ENCODE results near the gene RASL10B. TPM values are rescaled to one million over a fixed set of nuclear protein-coding genes. Genes with fewer than 3 reads are reported as not detected.
"Not testable (repeated sequence)": the region's sequence is repeated elsewhere in the genome, so short reads cannot be mapped to it uniquely, and the experiment has no call there.

Gene RASL10B
- polyA plus RNA-seq, 3 donors: 11.0 to 18.4 (median 11.7) TPM

DNA sequence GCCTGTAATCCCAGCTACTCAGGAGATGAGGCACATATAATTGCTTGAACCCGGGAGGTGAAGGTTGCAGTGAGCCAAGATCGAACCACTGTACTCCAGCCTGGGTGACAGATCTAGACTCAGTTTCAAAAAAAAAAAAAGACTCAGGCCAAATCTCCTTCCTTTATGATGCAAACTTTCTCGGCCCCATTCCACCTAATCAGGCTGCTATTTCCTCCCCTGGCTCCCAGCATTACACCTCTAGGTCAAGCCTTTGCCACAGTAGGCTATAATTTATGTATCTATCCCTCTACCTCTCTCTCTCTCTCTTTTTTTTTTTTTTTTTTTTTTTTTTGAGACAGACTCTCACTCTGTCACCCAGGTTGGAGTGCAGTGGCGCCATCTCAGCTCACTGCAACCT is 20.1 kb downstream of the RASL10B start:
- DNase-seq (ENCODE audit: extremely low read depth in 1 of 11, low read depth in 9 of 11, low spot score in 4 of 11): not testable (repeated sequence)

DNA sequence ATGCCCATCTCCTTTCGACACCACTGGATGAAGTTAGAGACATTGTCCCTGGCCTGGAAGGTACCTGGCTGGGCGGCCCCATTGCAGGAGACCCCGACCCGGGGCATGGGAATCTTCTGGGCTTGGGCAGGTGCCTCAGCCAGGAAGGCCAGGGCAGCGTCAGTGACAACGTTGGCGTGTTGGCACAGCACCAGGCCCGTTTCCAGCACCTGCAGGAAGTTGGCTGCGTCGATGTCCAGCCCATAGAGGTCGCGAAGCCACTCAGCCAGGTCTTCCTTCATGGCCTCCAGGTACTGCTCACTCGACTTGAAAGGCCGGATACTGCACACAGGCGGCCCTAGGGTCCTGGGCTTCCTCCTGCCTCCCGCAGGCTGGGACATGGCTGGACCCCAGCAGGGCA is 21.0 kb downstream of the RASL10B start:
- DNase-seq (ENCODE audit: extremely low read depth in 1 of 11, low read depth in 9 of 11, low spot score in 4 of 11): no peak

- no peak for DNase-seq (ENCODE audit: extremely low read depth in 1 of 11, low read depth in 9 of 11, low spot score in 4 of 11)
These were observed 21.7 kb downstream of the RASL10B start, which contains the start of gene GAS2L2 for GRCh38 chr17:35752945-35753764. GAS2L2 (minus strand) TSS chr17:35753239; CDS start chr17:35752850, 389 bp downstream.

GRCh38 chr17:35757243-35757642 is 25.8 kb downstream of the RASL10B start:
- no peak for DNase-seq (ENCODE audit: extremely low read depth in 1 of 11, low read depth in 9 of 11, low spot score in 4 of 11)

DNA sequence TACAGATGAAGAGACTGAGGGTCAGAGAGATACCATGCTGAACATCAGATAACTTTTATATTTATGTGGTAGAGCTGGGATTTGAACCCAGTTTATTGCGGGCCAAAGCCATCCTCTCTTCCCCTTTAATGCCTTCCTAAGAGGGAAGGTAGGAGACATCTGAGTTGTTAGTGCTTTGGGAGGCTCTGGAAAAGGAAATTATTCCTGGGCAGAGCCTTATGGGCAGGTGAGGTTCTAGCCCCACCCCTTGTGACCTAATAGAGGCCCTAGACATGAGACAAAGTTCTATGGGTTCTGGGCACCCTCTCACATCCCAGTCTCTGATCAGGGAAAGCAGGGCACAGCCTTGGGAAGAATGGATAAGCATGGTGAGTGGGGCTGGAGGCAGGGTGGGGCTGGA is 29.1 kb downstream of the RASL10B start, which contains the start of gene C17orf50:
Gene C17orf50 (plus strand): TSS at position 301 of the 400 bp plus-strand sequence. CDS start 55 bp downstream, at position 356.
- no peak for DNase-seq (ENCODE audit: extremely low read depth in 1 of 11, low read depth in 9 of 11, low spot score in 4 of 11)

GRCh38 chr17:35761601-35762000 is 30.2 kb downstream of the RASL10B start:
- no peak for DNase-seq (ENCODE audit: extremely low read depth in 1 of 11, low read depth in 9 of 11, low spot score in 4 of 11)

GRCh38 chr17:35763767-35764122 is 32.3 kb downstream of the RASL10B start:
- no peak for DNase-seq (ENCODE audit: extremely low read depth in 1 of 11, low read depth in 9 of 11, low spot score in 4 of 11)

DNA sequence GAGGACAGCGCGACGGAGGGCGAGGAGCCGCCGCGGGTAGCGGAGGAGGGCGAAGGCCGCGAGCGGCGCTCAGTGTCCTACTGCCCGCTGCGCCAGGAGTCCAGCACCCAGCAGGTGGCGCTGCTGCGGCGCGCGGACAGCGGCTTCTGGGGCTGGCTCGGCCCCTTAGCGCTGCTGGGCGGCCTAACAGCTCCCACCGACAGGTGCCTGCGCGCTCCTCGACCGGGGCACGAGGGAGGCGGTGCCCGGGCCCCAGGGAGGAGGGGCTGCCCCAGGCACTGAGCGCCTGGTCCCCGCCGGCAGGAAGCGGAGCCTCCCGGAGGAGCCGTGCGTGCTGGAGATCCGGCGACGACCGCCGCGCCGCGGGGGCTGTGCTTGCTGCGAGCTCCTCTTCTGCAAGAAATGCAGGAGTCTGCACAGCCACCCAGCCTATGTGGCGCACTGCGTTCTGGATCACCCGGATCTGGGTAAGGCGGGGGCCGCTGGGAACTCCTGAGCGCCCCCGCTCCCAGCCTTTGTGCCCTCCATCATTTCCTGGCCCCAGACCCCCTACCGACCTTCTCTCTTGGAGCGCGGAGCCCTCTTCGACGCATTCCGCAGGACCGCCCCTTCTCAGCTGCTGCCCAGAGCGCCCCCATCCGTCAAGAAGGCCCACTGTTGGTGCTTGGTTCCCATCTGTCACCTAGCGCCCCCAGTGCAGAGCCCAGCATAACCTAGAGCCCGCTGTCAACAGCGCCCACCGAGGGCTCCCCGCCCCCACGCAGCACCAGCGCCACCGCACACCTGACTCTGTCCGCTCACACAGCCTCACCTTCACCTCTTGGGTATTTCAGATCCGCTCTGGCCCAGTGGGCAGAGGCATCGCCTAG is 32.9 kb downstream of the RASL10B start:
- DNase-seq (ENCODE audit: extremely low read depth in 1 of 11, low read depth in 9 of 11, low spot score in 4 of 11): peak; percentile 80 to 90 (median 87)

DNA sequence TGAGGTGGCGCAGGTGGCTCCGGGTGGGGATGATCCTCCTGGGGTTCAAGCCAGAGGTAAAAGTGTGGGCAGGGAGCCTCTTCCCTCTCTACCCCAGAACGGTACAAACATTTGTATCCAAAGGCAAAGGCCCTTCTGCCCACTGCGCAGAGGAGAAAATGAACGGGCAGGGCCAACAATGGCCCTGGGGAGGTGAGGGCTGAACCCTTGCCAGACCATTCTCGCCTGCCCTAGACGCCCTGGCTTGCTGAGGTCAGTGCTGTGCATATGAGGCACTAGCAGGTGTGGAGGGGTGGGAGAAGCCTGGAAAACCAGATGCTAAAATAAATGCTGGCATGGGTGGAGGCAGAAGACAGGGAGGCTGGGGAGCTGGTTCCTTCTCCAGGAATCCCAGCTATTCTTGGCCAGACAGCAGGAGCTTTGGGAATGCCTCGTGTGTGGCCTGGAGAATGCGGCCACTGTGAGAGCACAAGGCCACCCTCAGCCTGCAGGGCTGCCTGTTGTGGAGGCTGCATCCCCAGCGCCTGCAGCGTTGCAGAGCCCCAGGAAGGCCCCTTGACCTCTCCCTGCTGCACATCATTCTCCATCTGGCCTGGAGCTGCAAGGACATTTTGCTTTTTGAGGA is 33.8 kb downstream of the RASL10B start:
- no peak for DNase-seq (ENCODE audit: extremely low read depth in 1 of 11, low read depth in 9 of 11, low spot score in 4 of 11)

DNA sequence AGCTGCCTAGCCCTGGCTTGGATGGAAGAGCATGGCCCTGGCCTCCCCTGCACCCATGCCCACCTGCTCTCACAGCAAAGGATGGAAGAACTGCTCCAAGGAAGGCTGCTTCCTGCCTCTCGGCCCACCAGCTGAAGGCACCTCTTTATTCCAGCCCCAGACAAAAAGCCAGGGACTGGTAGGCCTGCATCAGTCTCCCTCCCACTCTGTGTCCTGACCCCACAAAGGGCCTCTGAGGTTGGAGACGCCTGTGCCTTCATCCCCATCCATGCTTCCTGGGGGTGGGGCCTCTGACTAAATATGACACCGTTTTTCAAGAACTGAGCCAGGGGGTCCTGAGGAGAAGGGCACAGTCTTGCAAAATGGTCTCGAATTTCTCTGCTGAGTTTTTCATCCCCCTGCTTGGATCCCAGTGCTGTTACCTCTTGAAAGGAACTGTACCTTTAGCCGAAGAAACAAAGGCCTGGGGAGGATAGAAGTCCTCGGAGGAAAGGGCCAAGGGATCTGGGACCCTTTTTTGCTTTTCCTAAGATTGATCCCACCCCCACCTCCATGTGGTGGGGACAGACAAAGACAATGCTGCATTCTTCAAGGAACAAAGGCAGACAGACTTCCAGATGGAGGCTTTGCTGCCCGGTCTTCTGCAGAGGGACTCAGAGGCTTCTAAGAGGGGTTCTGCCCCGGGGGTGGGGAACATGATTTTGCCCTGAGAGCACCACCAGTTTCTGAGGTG is 34.5 kb downstream of the RASL10B start:
- DNase-seq (ENCODE audit: extremely low read depth in 1 of 11, low read depth in 9 of 11, low spot score in 4 of 11): no peak

- no peak for DNase-seq (ENCODE audit: extremely low read depth in 1 of 11, low read depth in 9 of 11, low spot score in 4 of 11)
These were observed 35.0 kb downstream of the RASL10B start for GRCh38 chr17:35766489-35766877.

GRCh38 chr17:35766903-35767510 is 35.6 kb downstream of the RASL10B start:
- no peak for DNase-seq (ENCODE audit: extremely low read depth in 1 of 11, low read depth in 9 of 11, low spot score in 4 of 11)

DNA sequence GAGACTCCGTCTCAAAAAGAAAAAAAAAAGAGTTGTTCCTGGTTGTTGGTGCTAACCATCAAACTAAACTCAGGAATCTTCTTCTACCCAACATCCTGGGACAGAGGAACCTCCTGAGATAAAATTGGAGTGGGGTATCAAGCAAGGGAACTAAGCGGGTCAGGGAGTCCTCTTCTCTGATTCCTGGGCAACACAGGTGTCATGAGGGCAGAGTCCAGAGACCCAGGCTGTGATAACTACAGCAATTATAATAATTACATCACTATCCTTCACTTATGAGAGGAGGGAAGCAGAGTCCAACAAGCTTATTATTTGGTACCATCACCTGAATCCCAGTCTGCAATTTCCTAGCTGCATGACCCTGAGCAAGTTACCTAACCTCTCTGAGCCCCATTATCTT is 37.4 kb downstream of the RASL10B start:
- DNase-seq (ENCODE audit: extremely low read depth in 1 of 11, low read depth in 9 of 11, low spot score in 4 of 11): no peak

- DNase-seq (ENCODE audit: extremely low read depth in 1 of 11, low read depth in 9 of 11, low spot score in 4 of 11): no peak
These were observed 38.6 kb downstream of the RASL10B start for GRCh38 chr17:35769895-35770486.

GRCh38 chr17:35773129-35773528 is 41.7 kb downstream of the RASL10B start:
- no peak for DNase-seq (ENCODE audit: extremely low read depth in 1 of 11, low read depth in 9 of 11, low spot score in 4 of 11)

DNA sequence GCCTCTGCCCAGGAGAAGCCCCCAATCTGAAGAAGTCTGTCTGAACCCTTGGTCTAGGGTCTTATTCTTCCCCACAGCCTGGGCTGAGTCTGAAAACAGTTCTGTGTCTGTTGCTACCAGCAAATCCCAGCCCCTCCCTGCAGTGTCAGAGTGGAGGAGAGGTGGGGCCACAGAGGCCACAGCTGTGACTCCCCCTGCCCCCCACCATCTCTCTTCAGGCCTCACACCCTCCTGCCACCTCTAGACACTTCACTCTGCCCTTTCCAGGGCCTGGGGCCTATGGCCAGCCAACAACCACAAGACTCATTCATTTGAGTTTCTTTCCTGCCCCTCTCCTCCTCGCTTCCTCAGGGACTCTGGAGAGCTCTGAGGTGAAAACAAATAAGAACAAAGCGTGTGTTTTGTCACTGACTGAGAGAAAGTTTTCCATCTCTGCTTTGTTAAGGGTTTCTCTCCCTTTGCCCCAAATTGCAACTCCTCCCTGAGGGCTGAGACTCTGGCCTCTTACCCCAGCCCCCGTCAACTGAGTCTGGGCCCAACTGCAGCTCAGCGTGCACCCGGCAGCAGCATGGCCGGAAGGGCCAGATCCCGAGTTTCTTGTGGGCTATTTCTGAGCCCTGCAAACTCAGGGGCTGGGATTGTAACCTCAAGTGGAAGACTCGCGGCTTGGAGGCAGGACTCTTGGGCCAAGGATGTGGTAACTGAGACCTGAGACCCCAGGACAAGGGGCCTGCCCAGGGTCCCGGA is 42.4 kb downstream of the RASL10B start:
- DNase-seq (ENCODE audit: extremely low read depth in 1 of 11, low read depth in 9 of 11, low spot score in 4 of 11): no peak

- no peak for DNase-seq (ENCODE audit: extremely low read depth in 1 of 11, low read depth in 9 of 11, low spot score in 4 of 11)
These were observed 43.1 kb downstream of the RASL10B start for GRCh38 chr17:35774499-35774898.

Measured in renal cortex interstitium (tissue), 11 donors.